ENCODE results near the gene BRD9. TPM values are rescaled to one million over a fixed set of nuclear protein-coding genes. Genes with fewer than 3 reads are reported as not detected.

Gene BRD9
- total RNA-seq, 1 experiment from 2014 or later, result 55.6 TPM

DNA sequence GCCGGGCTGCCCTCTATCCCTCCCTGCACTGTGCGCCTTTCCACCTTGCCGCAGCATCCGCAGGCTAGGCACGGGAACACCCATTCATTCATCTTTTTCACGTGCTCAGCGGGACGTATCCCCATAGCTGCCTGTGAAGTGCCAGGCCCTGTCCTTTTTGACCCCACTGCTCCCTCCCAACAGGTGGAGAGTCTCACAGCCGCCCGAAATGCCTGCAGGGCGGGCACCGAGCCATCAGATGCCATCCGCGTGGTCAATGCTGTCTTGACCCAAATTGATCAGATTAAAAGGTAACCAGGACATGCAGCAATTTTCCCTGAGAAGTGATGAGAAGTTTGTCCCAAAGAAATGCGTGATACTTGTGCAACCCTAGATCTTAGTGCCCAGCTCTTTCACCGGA lies 15.6 kb upstream of the BRD9 start:
- ATAC-seq (no peak), DNase-seq (ENCODE audit: low spot score) (no peak)
- ChIA-PET POLR2A (no interaction called here), CTCF (no interaction called here)
- Mint-ChIP-seq H3K27ac (no peak overlapping the region), H3K9me3 (no peaks in the 10 kb centered on the region), H3K4me3 (no peak overlapping the region), H3K4me1 (no peaks in the 10 kb centered on the region), H3K36me3 (peaks cover 84% of the 10 kb centered on the region), H3K27me3 (ENCODE audit: low read depth) (no peaks in the 10 kb centered on the region)
- TF ChIP-seq RORB (CRISPR knock-in tag; IDR thresholded peaks at IDR 0.05), result no peak

DNA sequence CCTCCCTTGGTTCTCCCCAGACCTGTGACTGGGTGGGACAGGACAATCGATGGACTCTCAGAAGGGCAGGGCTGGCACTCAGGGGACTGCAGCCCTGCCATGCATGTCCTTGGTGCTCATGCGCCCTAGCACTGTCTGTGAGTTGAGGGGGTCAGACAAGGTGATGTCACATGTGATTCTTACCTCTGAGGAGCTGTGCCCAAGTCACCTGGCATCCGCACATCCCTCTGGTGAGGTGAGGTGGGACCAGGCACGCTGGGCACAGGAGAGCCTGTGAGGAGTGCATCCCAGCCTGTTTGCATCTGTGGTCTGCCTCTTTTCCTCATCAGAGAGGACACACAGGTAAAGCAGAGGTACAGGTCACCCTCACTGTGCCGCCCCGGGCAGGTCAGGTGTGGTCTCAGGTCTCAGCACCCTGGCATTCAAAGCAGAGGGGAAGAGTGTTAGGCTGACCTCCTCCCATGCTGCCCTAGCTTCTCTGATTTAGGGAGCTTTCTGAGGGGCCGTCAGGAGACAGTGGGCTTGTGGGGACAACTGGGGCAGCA lies 14.8 kb upstream of the BRD9 start:
- ATAC-seq, result no peak
- H3K27me3 Mint-ChIP-seq (ENCODE audit: low read depth), result no peaks in the 10 kb centered on the region

DNA sequence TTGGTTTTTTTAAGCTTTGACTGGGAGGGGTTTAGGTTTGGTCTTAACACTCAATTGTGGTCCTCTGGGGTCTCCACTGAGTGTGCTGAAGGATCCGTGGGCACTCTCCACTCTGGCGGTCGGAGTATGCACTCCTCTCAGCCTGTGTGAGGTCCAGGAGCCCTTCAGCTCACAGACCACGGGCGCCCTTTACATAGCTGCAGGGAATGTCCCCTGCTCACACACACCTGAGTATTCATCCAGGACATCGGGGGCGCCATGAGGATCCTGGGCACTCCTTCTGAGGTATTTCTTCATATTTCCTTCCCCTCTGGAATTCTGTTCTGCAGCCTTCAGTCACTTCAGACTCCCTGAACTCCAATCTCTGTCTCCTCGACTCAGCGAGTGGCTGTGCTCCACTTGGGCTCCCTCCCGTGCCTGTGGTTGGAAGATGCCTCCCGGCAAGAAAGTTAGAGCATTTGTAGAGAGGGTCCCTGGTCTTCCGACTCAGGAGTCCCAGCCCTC lies 12.6 kb upstream of the BRD9 start:
- DNase-seq (ENCODE audit: low spot score) (no peak), ATAC-seq (no peak)
- no peak overlapping the region for H3K4me3 Mint-ChIP-seq
- H3K27ac Mint-ChIP-seq, result 0 out of 2 replicates have a peak overlapping the region, but pooled peaks have one; percentile 36
- ChIA-PET CTCF (interaction anchor here (0.8 kb wide), 1 partner anchor 12 kb away, joined by 3 read pairs; the partner anchor contains the start of genes BRD9 and TRIP13), POLR2A (no interaction called here)
- H3K4me1 Mint-ChIP-seq, result no peaks in the 10 kb centered on the region
- TF ChIP-seq FOXJ3 (CRISPR knock-in tag; IDR thresholded peaks at IDR 0.05; ENCODE audit: borderline replicate concordance), result no peak
- TF ChIP-seq NR3C1 (CRISPR knock-in tag; conservative IDR thresholded peaks at IDR 0.05; ENCODE audit: low read depth), result no peak
- TF ChIP-seq ZNF317 (CRISPR knock-in tag; IDR thresholded peaks at IDR 0.05; ENCODE audit: borderline replicate concordance, low read depth), result no peak
- no peak for TF ChIP-seq FOXK1 (CRISPR knock-in tag; IDR thresholded peaks at IDR 0.05)
- TF ChIP-seq, protein P1, sequence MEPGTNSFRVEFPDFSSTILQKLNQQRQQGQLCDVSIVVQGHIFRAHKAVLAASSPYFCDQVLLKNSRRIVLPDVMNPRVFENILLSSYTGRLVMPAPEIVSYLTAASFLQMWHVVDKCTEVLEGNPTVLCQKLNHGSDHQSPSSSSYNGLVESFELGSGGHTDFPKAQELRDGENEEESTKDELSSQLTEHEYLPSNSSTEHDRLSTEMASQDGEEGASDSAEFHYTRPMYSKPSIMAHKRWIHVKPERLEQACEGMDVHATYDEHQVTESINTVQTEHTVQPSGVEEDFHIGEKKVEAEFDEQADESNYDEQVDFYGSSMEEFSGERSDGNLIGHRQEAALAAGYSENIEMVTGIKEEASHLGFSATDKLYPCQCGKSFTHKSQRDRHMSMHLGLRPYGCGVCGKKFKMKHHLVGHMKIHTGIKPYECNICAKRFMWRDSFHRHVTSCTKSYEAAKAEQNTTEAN (CRISPR knock-in tag; IDR thresholded peaks at IDR 0.05), result no peak
- peaks cover 86% of the 10 kb centered on the region for H3K36me3 Mint-ChIP-seq
- no peaks in the 10 kb centered on the region for H3K9me3 Mint-ChIP-seq
- H3K27me3 Mint-ChIP-seq (ENCODE audit: low read depth), result no peaks in the 10 kb centered on the region

More for the DNA sequence above, 14.8 kb upstream of the BRD9 start:
- H3K36me3 Mint-ChIP-seq, result peaks cover 80% of the 10 kb centered on the region
- ChIA-PET POLR2A (no interaction called here), CTCF (no interaction called here)
- no peak overlapping the region for H3K4me3 Mint-ChIP-seq
- TF ChIP-seq ZNF232 (CRISPR knock-in tag; IDR thresholded peaks at IDR 0.05) (no peak), ATF1 (CRISPR knock-in tag; IDR thresholded peaks at IDR 0.05) (no peak), MXD4 (CRISPR knock-in tag; IDR thresholded peaks at IDR 0.05; ENCODE audit: borderline replicate concordance) (no peak), SOX15 (CRISPR knock-in tag; IDR thresholded peaks at IDR 0.05) (no peak), EMX1 (CRISPR knock-in tag; IDR thresholded peaks at IDR 0.05) (no peak), SMAD4 (CRISPR knock-in tag; IDR thresholded peaks at IDR 0.05) (no peak)
- TF ChIP-seq, protein P2, sequence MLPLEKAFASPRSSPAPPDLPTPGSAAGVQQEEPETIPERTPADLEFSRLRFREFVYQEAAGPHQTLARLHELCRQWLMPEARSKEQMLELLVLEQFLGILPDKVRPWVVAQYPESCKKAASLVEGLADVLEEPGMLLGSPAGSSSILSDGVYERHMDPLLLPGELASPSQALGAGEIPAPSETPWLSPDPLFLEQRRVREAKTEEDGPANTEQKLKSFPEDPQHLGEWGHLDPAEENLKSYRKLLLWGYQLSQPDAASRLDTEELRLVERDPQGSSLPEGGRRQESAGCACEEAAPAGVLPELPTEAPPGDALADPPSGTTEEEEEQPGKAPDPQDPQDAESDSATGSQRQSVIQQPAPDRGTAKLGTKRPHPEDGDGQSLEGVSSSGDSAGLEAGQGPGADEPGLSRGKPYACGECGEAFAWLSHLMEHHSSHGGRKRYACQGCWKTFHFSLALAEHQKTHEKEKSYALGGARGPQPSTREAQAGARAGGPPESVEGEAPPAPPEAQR (CRISPR knock-in tag; IDR thresholded peaks at IDR 0.05), result no peak
- TF ChIP-seq, protein P3, sequence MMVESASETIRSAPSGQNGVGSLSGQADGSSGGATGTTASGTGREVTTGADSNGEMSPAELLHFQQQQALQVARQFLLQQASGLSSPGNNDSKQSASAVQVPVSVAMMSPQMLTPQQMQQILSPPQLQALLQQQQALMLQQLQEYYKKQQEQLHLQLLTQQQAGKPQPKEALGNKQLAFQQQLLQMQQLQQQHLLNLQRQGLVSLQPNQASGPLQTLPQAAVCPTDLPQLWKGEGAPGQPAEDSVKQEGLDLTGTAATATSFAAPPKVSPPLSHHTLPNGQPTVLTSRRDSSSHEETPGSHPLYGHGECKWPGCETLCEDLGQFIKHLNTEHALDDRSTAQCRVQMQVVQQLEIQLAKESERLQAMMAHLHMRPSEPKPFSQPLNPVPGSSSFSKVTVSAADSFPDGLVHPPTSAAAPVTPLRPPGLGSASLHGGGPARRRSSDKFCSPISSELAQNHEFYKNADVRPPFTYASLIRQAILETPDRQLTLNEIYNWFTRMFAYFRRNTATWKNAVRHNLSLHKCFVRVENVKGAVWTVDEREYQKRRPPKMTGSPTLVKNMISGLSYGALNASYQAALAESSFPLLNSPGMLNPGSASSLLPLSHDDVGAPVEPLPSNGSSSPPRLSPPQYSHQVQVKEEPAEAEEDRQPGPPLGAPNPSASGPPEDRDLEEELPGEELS (CRISPR knock-in tag; IDR thresholded peaks at IDR 0.05), result no peak
- TF ChIP-seq, protein P4, sequence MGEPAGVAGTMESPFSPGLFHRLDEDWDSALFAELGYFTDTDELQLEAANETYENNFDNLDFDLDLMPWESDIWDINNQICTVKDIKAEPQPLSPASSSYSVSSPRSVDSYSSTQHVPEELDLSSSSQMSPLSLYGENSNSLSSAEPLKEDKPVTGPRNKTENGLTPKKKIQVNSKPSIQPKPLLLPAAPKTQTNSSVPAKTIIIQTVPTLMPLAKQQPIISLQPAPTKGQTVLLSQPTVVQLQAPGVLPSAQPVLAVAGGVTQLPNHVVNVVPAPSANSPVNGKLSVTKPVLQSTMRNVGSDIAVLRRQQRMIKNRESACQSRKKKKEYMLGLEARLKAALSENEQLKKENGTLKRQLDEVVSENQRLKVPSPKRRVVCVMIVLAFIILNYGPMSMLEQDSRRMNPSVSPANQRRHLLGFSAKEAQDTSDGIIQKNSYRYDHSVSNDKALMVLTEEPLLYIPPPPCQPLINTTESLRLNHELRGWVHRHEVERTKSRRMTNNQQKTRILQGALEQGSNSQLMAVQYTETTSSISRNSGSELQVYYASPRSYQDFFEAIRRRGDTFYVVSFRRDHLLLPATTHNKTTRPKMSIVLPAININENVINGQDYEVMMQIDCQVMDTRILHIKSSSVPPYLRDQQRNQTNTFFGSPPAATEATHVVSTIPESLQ (CRISPR knock-in tag; IDR thresholded peaks at IDR 0.05), result no peak
- H3K9me3 Mint-ChIP-seq, result no peaks in the 10 kb centered on the region
- no peak for DNase-seq (ENCODE audit: low spot score)
- H3K27ac Mint-ChIP-seq, result no peak overlapping the region
- no peaks in the 10 kb centered on the region for H3K4me1 Mint-ChIP-seq

Measured in WTC11 (cell line).